ENCODE results near the gene DOK3. TPM values are rescaled to one million over a fixed set of nuclear protein-coding genes. Genes with fewer than 3 reads are reported as not detected.

Gene DOK3
- total and polyA plus RNA-seq, 2 donors (not counting 1 experiment from before 2014, with no cell fraction given), result 103 to 115 TPM

DNA sequence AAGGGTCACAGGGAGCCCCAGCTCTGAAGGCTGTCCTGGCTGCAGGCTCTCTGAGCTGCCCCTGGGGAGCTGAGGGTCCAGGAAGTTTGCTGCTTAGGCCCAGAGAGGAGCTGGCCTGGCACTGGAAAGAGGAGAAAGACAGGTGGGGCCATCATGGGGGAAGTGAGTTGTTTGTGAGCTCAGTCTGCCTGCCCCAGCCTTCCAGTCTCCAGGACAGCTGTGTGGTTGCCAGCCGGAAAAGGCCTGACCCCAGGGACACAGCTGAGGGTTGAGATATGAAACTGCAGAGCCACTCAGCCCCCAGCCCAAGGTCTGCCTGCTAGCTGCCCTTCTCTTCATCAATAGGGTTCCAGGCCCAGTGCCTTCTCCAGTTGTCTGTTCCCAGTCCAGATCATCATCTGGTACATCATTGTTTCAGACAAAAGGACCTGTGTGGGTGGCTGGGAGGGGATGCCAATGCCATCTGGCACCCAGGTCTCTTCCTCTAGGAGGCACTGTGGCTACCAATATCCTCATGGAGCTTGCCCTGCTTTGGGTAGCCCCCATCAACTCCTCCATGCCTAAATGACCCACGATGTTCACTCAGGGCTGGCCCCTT is 11.4 kb upstream of the DOK3 start:
- 96% methylated on average over 2 of the region's 2 CpGs for WGBS (ENCODE audit: insufficient coverage)
- no peak overlapping the region for H3K9ac ChIP-seq (ENCODE audit: low read length)

More for the DNA sequence above, 11.4 kb upstream of the DOK3 start:
- no peaks in the 10 kb centered on the region for H3K9me3 ChIP-seq (ENCODE audit: control extremely low read depth in 1 of 3, control insufficient read depth in 2 of 3, insufficient read depth in 1 of 3, low read length in 2 of 3)
- H3K79me2 ChIP-seq (ENCODE audit: control insufficient read depth, insufficient read depth, low read length), result peaks cover 39% of the 10 kb centered on the region
- H3K4me3 ChIP-seq (ENCODE audit: control extremely low read depth in 1 of 5, extremely low read depth in 1 of 5, insufficient read depth in 1 of 5, low read depth in 2 of 5, low read length in 4 of 5), result no peak overlapping the region
- intact Hi-C loops (cut with micrococcal nuclease), result no loop called here
- Mint-ChIP-seq H3K27ac (no peak overlapping the region), H3K27me3 (no peaks in the 10 kb centered on the region), H3K4me1 (peaks cover 35% of the 10 kb centered on the region), H3K4me3 (no peak overlapping the region), H3K9me3 (ENCODE audit: insufficient read depth) (no peaks in the 10 kb centered on the region)
- H4K20me1 ChIP-seq (ENCODE audit: control insufficient read depth, insufficient read depth, low read length, poor library complexity, severe bottlenecking), result peaks cover 23% of the 10 kb centered on the region
- H3K4me2 ChIP-seq (replicated peaks; ENCODE audit: low read depth, low read length, poor library complexity, severe bottlenecking), result no peak overlapping the region
- no peaks in the 10 kb centered on the region for H3K27me3 ChIP-seq (replicated peaks in 1 of 4; ENCODE audit: control extremely low read depth in 1 of 4, control insufficient read depth in 3 of 4, insufficient read depth in 4 of 4, low read length in 3 of 4)
- H2AFZ ChIP-seq (ENCODE audit: insufficient read depth, low read depth, low read length, poor library complexity, severe bottlenecking), result no peak overlapping the region
- H3K27ac ChIP-seq (ENCODE audit: low read length in 2 of 2), result no peak overlapping the region
- H3K4me1 ChIP-seq (ENCODE audit: control insufficient read depth in 2 of 2, insufficient read depth in 2 of 2, low read length in 2 of 2), result peaks cover 2 to 21% of the 10 kb centered on the region in 2 donors
- no peak for ATAC-seq (ENCODE audit: low read depth)
- no peak for TF ChIP-seq CTCF (IDR thresholded peaks at IDR 0.05)
- no peak for TF ChIP-seq EZH2 (IDR thresholded peaks at IDR 0.05; ENCODE audit: borderline replicate concordance, insufficient read depth, low read depth, low read length, poor library complexity, severe bottlenecking)
- CTCF ChIA-PET, result interaction anchor here (1.3 kb wide), 2 partner anchors 117 to 119 kb away, joined by 3 read pairs; no protein-coding TSS in a partner anchor
- no peak for DNase-seq
- peaks cover 0 to 49% of the 10 kb centered on the region in 2 experiments for H3K36me3 ChIP-seq (replicated peaks in 1 of 2; ENCODE audit: control extremely low read depth in 1 of 2, control insufficient read depth in 1 of 2, extremely low read depth in 1 of 2, insufficient read depth in 2 of 2, low read length in 1 of 2)
- POLR2A ChIA-PET, result interaction anchor here (0.6 to 1.2 kb wide), 2 partner anchors 13 to 598 kb away, joined by 3 read pairs; no protein-coding TSS in a partner anchor
